HepG2 (cell line): ENCODE results near the gene TIMM44. TPM values are rescaled to one million over a fixed set of nuclear protein-coding genes. Genes with fewer than 3 reads are reported as not detected.

Experiments
- CREBL2 ChIP-seq: sonication (generic); formaldehyde crosslinking; IDR thresholded peaks from 2 replicates; pipeline ENCODE4 v1.8.1; 2023; ENCODE audit warnings: missing genetic modification reagents, mild to moderate bottlenecking, borderline replicate concordance
- ESRRA ChIP-seq: sonication (generic); formaldehyde crosslinking; IDR thresholded peaks from 2 replicates; pipeline ENCODE4 v1.5.1; 2020; ENCODE audit warnings: mild to moderate bottlenecking, low read depth, missing genetic modification reagents
- GPN1 ChIP-seq: sonication (generic); formaldehyde crosslinking; IDR thresholded peaks from 2 replicates; pipeline ENCODE4 v1.5.1; 2020; ENCODE audit warnings: missing genetic modification reagents, borderline replicate concordance
- HOXA9 ChIP-seq: sonication (generic); formaldehyde crosslinking; IDR thresholded peaks from 2 replicates; pipeline ENCODE4 v1.8.1; 2022; ENCODE audit warnings: missing genetic modification reagents, mild to moderate bottlenecking, moderate library complexity, borderline replicate concordance
- KLF16 ChIP-seq, 2 experiments: sonication (generic) in 1 of 2; formaldehyde crosslinking in 1 of 2; IDR thresholded peaks; 2 replicates each; pipeline versions ENCODE4 v1.6.1 to v1.8.0; 2016 to 2023; ENCODE audit warnings: missing genetic modification reagents in 2 of 2, missing compliant biosample characterization in 1 of 2
- NFYC ChIP-seq: IDR thresholded peaks from 2 replicates; pipeline ENCODE4 v1.6.1; 2016; ENCODE audit warnings: missing genetic modification reagents, missing compliant biosample characterization
- SALL2 ChIP-seq: sonication (generic); formaldehyde crosslinking; IDR thresholded peaks from 2 replicates; pipeline ENCODE4 v1.8.1; 2023; ENCODE audit warnings: mild to moderate bottlenecking, missing genetic modification reagents, inconsistent platforms
- SNAI1 ChIP-seq: sonication (generic); formaldehyde crosslinking; IDR thresholded peaks from 2 replicates; pipeline ENCODE4 v1.5.0; 2020; ENCODE audit warnings: mild to moderate bottlenecking, missing genetic modification reagents, borderline replicate concordance
- THAP11 ChIP-seq: IDR thresholded peaks from 2 replicates; pipeline ENCODE4 v1.6.1; 2016; ENCODE audit warnings: missing biosample characterization, missing genetic modification reagents
- ZNF629 ChIP-seq: sonication (generic); formaldehyde crosslinking; conservative IDR thresholded peaks from 2 replicates; pipeline ENCODE4 v1.5.0; 2020; ENCODE audit warnings: missing genetic modification reagents
- ZNF670 ChIP-seq: sonication (generic); formaldehyde crosslinking; IDR thresholded peaks from 2 replicates; pipeline ENCODE4 v1.8.0; 2022; ENCODE audit warnings: mild to moderate bottlenecking, missing genetic modification reagents, borderline replicate concordance
- ZNF704 ChIP-seq: sonication (generic); formaldehyde crosslinking; IDR thresholded peaks from 2 replicates; pipeline ENCODE4 v1.8.1; 2023; ENCODE audit warnings: mild to moderate bottlenecking, inconsistent platforms, moderate library complexity, missing genetic modification reagents, borderline replicate concordance
- ZNF761 ChIP-seq: sonication (generic); formaldehyde crosslinking; conservative IDR thresholded peaks from 2 replicates; pipeline ENCODE4 v1.4.0; 2020; ENCODE audit warnings: mild to moderate bottlenecking, missing genetic modification reagents
- polyA plus RNA-seq, 8 experiments: library from polyadenylated mRNA; depleted of rRNA in 3 of 8; stranded (reverse) in 7 of 8; unstranded in 1 of 8; fragments of >200 nt; fragmentation: Illumina TruSeq in 4 of 8; extraction: Trizol in 4 of 8; gene quantifications; 2 replicates each; pipeline versions ENCODE4 v1.2.1 to v1.2.3, GENCODE V29; 2011 to 2016; ENCODE audit warnings: low read depth in 4 of 8, missing spikeins in 1 of 8, mixed read lengths in 1 of 8; ENCODE audit not compliant: insufficient read depth in 1 of 8
- total RNA-seq, 5 experiments: library from RNA; depleted of rRNA; stranded (reverse); fragments of >200 nt; fragmentation: Illumina TruSeq; extraction: Trizol; gene quantifications; 2 replicates each; pipeline ENCODE4 v1.2.3, GENCODE V29; 2016; ENCODE audit warnings: low read depth in 1 of 5
- TF ChIP-seq, protein P1 (sequence below): IDR thresholded peaks from 2 replicates; pipeline ENCODE4 v1.6.1; 2016; ENCODE audit warnings: missing compliant biosample characterization, missing genetic modification reagents, borderline replicate concordance
- TF ChIP-seq, protein P2 (sequence below): sonication (generic); formaldehyde crosslinking; IDR thresholded peaks from 2 replicates; pipeline ENCODE4 v1.4.0; 2020; ENCODE audit warnings: missing genetic modification reagents, borderline replicate concordance
- TF ChIP-seq, protein P3 (sequence below): sonication (generic); formaldehyde crosslinking; IDR thresholded peaks from 2 replicates; pipeline ENCODE4 v1.5.1; 2020; ENCODE audit warnings: missing genetic modification reagents, mild to moderate bottlenecking, borderline replicate concordance

Gene TIMM44
- total and polyA plus RNA-seq, 2 of the 13 experiments (the other 11 are each of a cell fraction or from before 2014, with no cell fraction given), result 42.9 to 72.6 TPM

DNA sequence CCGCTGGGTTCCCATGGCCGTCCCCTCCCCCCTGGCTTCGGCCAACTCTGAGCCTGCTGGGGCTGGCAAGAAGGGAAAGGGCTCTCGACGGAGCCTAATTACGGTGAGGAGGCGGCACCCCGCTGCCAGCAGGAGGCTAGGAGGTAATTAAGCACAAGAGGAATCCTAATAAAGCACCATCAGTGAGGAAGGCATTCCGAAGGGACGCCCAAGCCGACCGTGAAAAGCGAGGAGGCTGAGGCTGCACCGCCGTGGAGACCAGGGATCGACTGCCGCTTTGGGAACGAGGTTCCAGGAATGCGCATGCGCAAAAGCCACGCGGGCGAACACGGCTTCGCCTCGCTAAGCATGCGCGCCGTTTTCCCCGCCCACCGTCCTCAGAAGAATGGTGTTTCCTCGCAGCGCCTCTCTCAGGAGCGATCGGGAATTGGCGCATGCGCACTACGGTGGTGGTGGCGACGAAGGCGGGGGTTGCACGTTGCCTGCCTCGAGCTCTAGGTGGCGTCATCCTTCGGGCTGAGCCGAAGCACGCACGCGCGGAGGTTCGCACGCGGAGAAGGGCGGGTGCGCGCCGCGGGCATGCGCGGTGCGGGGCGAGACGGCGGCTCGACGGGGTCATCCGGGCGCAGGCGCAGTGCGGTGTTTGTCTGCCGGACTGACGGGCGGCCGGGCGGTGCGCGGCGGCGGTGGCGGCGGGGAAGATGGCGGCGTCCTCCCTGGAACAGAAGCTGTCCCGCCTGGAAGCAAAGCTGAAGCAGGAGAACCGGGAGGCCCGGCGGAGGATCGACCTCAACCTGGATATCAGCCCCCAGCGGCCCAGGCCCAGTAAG, 40.0 kb downstream of the TIMM44 start, which contains the start of gene MAP2K7 (continued):
- TF ChIP-seq, protein P1, sequence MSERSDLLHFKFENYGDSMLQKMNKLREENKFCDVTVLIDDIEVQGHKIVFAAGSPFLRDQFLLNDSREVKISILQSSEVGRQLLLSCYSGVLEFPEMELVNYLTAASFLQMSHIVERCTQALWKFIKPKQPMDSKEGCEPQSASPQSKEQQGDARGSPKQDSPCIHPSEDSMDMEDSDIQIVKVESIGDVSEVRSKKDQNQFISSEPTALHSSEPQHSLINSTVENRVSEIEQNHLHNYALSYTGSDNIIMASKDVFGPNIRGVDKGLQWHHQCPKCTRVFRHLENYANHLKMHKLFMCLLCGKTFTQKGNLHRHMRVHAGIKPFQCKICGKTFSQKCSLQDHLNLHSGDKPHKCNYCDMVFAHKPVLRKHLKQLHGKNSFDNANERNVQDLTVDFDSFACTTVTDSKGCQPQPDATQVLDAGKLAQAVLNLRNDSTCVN (CRISPR knock-in tag), result no peak
- TF ChIP-seq THAP11 (CRISPR knock-in tag) (peak; percentile 89), GPN1 (CRISPR knock-in tag) (no peak; the same call in 1 of the 2 replicates), ZNF761 (CRISPR knock-in tag) (peak; percentile 41; the same call in 1 of the 2 replicates), SNAI1 (no peak), SALL2 (CRISPR knock-in tag) (peak; percentile 32; the same call in 1 of the 2 replicates), NFYC (CRISPR knock-in tag) (peak; percentile 14; the same call in 1 of the 2 replicates), ZNF704 (CRISPR knock-in tag) (peak; percentile 86; the same call in 1 of the 2 replicates), ZNF670 (CRISPR knock-in tag) (peak; percentile 64; the same call in 1 of the 2 replicates), HOXA9 (CRISPR knock-in tag) (no peak; the same call in 1 of the 2 replicates), KLF16 (CRISPR knock-in tag; IDR thresholded peaks at IDR 0.05) (peak in 1 of 2 experiments; percentile 73; a peak in 2 of 4 replicates), ESRRA (no peak), ZNF629 (CRISPR knock-in tag) (no peak), CREBL2 (CRISPR knock-in tag) (peak; percentile 29; the same call in 1 of the 2 replicates)
- TF ChIP-seq, protein P2, sequence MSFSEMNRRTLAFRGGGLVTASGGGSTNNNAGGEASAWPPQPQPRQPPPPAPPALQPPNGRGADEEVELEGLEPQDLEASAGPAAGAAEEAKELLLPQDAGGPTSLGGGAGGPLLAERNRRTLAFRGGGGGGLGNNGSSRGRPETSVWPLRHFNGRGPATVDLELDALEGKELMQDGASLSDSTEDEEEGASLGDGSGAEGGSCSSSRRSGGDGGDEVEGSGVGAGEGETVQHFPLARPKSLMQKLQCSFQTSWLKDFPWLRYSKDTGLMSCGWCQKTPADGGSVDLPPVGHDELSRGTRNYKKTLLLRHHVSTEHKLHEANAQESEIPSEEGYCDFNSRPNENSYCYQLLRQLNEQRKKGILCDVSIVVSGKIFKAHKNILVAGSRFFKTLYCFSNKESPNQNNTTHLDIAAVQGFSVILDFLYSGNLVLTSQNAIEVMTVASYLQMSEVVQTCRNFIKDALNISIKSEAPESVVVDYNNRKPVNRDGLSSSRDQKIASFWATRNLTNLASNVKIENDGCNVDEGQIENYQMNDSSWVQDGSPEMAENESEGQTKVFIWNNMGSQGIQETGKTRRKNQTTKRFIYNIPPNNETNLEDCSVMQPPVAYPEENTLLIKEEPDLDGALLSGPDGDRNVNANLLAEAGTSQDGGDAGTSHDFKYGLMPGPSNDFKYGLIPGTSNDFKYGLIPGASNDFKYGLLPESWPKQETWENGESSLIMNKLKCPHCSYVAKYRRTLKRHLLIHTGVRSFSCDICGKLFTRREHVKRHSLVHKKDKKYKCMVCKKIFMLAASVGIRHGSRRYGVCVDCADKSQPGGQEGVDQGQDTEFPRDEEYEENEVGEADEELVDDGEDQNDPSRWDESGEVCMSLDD (CRISPR knock-in tag), result no peak; the same call in 1 of the 2 replicates
- TF ChIP-seq, protein P3, sequence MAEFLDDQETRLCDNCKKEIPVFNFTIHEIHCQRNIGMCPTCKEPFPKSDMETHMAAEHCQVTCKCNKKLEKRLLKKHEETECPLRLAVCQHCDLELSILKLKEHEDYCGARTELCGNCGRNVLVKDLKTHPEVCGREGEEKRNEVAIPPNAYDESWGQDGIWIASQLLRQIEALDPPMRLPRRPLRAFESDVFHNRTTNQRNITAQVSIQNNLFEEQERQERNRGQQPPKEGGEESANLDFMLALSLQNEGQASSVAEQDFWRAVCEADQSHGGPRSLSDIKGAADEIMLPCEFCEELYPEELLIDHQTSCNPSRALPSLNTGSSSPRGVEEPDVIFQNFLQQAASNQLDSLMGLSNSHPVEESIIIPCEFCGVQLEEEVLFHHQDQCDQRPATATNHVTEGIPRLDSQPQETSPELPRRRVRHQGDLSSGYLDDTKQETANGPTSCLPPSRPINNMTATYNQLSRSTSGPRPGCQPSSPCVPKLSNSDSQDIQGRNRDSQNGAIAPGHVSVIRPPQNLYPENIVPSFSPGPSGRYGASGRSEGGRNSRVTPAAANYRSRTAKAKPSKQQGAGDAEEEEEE (CRISPR knock-in tag), result peak; percentile 46; the same call in 1 of the 2 replicates
